GM12873 (cell line): ENCODE measurements around the gene GALNT7.

Experiments
- TF ChIP-seq, protein P1 (sequence below): IDR thresholded peaks from 2 replicates; pipeline ENCODE4 v1.5.1; 2012; ENCODE audit warnings: low read depth, mild to moderate bottlenecking, moderate library complexity, low read length, control low read depth; ENCODE audit not compliant: insufficient read depth; ENCODE audit errors: missing control alignments

The GALNT7 gene

DNA sequence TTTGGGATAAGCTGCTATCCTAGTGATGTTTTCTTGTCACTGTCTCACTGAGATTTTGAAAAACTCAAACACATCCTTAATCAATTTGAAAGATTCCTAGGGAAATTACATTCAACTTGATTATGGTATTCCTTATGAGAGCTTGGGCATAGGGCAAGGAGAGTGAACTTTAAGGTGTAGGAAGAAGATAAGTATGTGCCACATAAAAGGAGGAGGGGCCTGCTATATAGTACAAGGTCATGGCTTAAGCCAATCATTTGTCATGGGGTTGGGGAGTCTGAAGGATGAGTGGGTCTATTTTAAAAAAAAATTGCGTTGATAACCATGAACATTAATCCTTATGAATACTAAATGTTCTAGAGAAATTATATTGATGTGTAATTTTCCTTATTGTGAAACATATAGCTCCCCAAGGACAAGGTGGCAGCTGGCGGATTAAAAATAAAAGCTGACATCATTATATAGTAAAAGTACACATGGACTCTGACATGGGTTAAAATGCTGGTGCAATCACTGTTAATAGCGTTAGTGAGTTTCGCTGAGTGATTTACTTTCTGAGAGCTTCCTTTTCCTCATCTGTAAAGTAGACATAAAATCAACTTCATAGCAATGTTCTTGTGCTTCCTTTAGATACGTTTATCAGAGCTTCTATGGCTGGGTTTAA is 17.4 kb downstream of the GALNT7 start:
- TF ChIP-seq, protein P1, sequence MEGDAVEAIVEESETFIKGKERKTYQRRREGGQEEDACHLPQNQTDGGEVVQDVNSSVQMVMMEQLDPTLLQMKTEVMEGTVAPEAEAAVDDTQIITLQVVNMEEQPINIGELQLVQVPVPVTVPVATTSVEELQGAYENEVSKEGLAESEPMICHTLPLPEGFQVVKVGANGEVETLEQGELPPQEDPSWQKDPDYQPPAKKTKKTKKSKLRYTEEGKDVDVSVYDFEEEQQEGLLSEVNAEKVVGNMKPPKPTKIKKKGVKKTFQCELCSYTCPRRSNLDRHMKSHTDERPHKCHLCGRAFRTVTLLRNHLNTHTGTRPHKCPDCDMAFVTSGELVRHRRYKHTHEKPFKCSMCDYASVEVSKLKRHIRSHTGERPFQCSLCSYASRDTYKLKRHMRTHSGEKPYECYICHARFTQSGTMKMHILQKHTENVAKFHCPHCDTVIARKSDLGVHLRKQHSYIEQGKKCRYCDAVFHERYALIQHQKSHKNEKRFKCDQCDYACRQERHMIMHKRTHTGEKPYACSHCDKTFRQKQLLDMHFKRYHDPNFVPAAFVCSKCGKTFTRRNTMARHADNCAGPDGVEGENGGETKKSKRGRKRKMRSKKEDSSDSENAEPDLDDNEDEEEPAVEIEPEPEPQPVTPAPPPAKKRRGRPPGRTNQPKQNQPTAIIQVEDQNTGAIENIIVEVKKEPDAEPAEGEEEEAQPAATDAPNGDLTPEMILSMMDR, result no peak

DNA sequence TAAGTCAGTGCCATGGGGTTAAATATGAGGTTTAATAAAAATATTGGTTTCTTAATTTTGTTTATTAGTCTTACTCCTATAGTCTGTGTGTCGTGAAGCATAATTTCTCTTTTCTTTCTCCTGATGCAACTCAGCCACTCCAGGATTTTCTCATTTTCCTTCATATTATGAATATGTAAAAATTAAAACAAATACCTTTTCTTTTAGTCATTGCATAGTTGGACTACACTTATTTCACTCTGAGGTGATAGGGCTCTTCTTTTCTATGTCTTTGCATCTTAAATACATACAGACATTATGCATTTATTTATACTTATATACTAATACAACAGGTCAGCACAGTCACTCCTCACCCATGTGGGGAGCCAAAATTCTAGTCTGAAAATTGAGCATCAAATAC is 19.1 kb downstream of the GALNT7 start:
- TF ChIP-seq, protein P1, result no peak

DNA sequence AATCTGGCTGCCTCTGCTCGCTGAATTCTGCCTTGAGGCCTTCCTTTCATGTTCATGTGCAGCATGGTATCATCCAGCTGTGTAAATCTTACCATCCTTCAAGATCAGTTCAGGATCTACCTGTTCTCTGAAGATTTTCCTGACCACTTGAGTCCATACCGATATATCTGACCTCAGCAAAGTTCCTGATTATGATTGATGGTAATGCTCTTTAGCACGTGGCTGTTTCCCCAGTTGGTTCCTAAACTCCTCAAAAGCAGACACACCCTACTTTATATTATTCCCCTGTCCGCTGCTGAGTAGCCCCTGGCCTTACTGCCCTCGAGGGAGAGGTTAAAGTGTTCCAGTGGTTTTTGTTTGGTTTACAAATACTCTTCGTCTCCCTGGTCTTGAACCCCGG is 20.0 kb downstream of the GALNT7 start:
- TF ChIP-seq, protein P1, result no peak

DNA sequence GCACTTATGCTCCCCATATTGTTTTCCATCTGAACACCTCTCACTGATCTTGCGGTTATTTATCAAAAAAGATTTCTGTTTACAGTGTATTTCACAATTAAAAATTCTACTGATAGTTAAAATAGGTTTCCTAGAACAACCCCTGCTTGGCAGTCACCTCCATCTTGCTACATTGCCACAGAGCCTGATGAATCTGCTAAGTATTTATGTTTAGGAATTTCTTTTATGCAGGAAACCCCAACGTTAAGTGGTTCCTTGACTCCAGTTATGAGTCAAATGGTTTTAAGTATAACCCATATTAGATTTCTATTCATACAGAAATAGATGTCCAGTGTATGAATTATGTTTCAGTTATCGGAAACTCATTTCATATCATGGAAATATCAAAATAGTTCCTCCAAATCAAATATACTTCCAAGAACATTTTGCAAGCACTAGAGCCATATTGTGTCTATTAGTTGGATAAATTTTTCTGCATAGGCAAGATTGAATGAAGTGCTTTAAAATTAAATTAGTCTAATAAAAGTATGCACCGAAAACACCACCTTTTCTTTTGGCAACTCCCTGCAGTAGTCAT is 20.6 kb downstream of the GALNT7 start:
- TF ChIP-seq, protein P1, result no peak

DNA sequence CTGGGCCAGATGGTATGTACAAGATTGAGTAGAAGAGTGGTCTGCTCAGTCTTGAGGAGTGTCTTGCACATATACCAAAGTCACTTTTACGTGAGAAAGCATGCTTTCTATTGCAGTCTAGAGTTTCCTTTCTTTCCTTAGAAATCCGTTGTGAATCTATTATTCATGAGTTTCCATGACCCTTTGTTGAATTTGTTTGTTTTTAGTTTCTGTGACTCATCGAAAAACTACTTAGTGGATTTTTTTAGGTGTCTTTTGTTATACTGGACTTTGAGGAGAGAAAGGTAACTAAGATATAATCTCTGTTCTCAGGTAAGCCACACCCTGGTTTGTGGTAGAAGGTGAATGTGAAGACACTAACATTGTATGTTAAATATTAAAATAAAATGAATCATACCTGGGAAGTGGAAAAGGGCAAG is 23.0 kb downstream of the GALNT7 start:
- TF ChIP-seq, protein P1, result no peak

DNA sequence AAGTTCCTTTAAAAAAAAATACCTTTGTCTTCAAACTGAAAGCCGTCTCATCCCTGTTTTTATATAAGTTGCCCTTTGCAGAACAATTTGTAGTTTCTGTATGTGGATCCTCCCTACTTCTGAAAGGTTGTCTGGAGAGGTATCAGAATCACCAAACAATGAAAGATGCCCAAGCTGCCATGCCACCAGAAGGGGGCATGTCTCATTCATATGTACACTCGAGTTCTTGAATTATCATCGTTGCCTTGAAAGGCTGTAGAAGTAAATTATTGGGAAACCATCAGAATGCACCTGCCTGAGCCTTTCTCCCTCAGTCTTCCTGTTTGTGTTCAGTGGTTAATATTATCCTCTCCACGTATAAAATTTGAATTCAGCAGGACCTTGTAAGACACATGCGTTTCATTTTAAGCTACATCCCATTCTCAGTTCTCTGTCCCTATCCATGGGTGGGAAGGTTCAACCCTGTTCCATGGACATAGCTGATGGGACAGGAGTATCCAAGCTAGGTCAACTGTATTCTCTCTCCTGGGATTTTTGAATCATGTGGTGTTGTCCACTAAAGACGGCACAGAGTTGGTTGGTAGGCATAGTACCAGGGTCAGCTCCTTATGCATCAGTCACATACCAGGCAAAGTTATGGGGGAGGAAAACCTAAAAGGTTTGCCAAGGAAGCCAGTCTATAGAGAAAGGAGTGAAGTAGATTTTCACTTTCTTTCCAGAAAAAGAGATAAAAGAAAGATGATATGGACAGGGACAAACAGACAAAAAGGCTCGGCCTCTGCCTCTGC is 24.0 kb downstream of the GALNT7 start:
- TF ChIP-seq, protein P1, result peak; percentile 32

DNA sequence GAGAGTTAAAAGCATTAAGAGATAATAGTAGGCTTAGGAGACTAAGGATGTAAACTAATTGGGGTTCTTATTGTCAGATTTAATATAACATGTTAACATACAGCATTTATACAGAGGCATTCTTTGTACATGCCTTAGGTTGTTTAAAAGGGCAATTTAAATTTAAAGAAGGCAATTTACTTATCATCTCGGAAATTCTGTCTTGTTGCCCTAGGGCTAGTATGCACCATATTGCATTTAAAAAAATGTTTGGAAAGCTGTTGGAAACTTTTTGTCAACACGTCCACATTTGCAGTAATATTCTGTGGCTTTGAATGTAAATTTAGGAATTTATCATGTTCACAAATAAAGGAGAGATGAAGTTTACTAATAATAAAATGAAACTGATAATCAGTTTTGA is 25.5 kb downstream of the GALNT7 start:
- TF ChIP-seq, protein P1, result no peak
